ENCODE data around the gene TMEM59L. TPM values are rescaled to one million over a fixed set of nuclear protein-coding genes. Genes with fewer than 3 reads are reported as not detected.

The TMEM59L gene
- total and polyA plus RNA-seq, 3 donors from 2014 or later, result 4.3 to 7.0 (median 4.5) TPM

DNA sequence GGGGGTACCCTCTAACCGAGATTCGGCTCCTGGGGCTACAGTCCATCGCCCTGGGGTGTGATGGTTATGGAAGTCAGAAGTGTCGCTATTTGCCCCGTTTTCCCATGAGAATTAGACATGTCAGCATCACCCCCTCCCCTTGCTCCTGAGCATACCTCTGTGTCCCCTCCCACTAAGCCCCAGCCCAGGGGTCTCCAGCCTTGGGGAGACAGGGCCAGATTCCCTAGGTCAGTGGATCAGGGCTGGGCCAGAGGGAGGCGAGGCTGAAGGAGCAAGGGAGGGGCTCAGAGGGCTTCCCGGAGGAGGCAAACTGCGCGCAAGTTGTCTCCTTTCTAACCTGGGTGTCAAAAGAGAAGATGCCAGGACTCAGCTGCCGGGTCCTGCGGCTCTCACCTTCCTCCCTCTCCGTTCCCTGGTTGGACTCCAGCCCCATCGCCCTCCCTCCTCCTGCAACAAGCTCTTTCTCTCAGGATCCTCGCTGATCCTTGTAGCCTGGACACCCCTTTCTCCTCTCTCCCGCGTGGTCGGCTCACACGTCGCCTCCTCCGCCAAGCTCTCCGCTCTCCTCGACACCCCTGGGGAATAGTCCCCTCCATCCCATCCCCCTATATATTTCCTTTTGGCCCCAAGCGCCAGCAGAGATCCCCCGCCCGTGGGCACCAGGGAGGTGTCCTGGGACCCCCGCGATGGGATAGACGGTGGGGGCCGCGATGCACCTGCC, 459 bp upstream of the TMEM59L start:
- WGBS, 2 donors, result 0 to 1% methylated on average over 21 to 27 of the region's 30 CpGs
- peaks cover 13% of the 10 kb centered on the region for H3K4me1 ChIP-seq
- no peak for DNase-seq
- no peak overlapping the region for H3K27ac ChIP-seq
- H3K36me3 ChIP-seq (ENCODE audit: low read depth, missing control alignments), result no peaks in the 10 kb centered on the region
- no peak overlapping the region for H3K4me3 ChIP-seq
- H3K27me3 ChIP-seq, result no peaks in the 10 kb centered on the region
- TF ChIP-seq POLR2A (IDR thresholded peaks at IDR 0.05), result no peak
- TF ChIP-seq, protein P1, sequence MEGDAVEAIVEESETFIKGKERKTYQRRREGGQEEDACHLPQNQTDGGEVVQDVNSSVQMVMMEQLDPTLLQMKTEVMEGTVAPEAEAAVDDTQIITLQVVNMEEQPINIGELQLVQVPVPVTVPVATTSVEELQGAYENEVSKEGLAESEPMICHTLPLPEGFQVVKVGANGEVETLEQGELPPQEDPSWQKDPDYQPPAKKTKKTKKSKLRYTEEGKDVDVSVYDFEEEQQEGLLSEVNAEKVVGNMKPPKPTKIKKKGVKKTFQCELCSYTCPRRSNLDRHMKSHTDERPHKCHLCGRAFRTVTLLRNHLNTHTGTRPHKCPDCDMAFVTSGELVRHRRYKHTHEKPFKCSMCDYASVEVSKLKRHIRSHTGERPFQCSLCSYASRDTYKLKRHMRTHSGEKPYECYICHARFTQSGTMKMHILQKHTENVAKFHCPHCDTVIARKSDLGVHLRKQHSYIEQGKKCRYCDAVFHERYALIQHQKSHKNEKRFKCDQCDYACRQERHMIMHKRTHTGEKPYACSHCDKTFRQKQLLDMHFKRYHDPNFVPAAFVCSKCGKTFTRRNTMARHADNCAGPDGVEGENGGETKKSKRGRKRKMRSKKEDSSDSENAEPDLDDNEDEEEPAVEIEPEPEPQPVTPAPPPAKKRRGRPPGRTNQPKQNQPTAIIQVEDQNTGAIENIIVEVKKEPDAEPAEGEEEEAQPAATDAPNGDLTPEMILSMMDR (IDR thresholded peaks at IDR 0.05), result no peak
- intact Hi-C loops (cut with DNase I; ENCODE audit: low total_unique reads), result no loop called here
- no peaks in the 10 kb centered on the region for H3K9me3 ChIP-seq

DNA sequence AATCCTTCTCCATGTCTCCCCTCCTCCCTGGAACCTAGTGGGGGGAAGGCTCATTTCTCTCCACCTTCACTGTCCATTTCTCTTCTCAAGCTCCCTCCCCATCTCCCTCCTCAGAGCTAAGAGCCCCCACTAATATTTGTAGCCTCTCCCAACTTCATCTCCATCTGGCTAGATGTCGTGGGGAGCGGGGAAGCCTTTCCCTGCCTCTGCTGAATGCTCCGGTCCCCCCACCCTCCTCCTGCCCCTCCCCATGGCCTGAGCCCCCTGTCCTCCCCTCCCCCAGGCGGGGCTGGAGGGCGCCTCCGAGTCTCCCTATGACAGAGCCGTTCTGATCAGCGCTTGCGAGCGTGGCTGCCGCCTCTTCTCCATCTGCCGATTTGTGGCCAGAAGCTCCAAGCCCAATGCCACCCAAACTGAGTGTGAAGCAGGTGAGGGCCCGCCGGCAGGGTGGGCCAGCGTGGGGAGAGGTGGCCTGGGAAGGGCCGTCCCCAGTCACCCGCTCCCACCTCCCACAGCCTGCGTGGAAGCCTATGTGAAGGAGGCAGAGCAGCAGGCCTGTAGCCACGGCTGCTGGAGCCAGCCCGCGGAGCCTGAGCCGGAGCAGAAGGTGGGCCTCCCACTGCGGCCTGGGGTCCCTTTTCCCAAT, 1.0 kb downstream of the TMEM59L start:
- WGBS, 2 donors, result 44% methylated on average over 9 to 22 of the region's 23 CpGs
- Histone ChIP-seq H3K27ac (no peak overlapping the region), H3K4me1 (peaks cover 7% of the 10 kb centered on the region), H3K4me3 (no peak overlapping the region), H3K27me3 (no peaks in the 10 kb centered on the region), H3K36me3 (ENCODE audit: low read depth, missing control alignments) (no peaks in the 10 kb centered on the region), H3K9me3 (no peaks in the 10 kb centered on the region)
- TF ChIP-seq, protein P1 (IDR thresholded peaks at IDR 0.05), result no peak
- no peak for TF ChIP-seq POLR2A (IDR thresholded peaks at IDR 0.05)
- DNase-seq, result no peak
- intact Hi-C loops (cut with DNase I; ENCODE audit: low total_unique reads), result no loop called here

DNA sequence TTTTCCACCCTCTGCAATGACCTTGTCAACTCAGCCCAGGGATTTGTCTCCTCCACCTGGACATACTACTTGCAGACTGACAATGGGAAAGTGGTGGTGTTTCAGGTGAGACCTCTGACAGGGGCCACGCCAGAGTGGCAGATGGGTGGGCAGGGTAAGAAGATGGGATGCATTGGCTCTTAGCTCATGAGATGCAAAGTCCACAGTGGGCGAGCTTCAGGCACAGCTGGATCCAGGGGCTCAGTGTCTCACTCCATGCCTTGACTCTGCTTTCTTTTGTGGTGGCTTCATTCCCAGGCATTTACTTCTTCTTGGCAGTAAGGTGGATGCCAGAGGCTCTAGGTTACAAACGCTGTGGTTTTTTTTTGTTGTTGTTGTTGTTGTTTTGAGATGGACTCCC, 3.4 kb downstream of the TMEM59L start:
- H3K27me3 ChIP-seq, result no peaks in the 10 kb centered on the region
- H3K36me3 ChIP-seq (ENCODE audit: low read depth, missing control alignments), result no peaks in the 10 kb centered on the region
- no peak for DNase-seq
- no peak for TF ChIP-seq POLR2A (IDR thresholded peaks at IDR 0.05)
- TF ChIP-seq, protein P1 (IDR thresholded peaks at IDR 0.05), result no peak
- no peaks in the 10 kb centered on the region for H3K9me3 ChIP-seq
- H3K4me3 ChIP-seq, result no peak overlapping the region
- intact Hi-C loops (cut with DNase I; ENCODE audit: low total_unique reads), result no loop called here
- no peak overlapping the region for H3K27ac ChIP-seq
- 86 to 98% methylated on average over 3 of the region's 3 CpGs for WGBS, 2 donors
- H3K4me1 ChIP-seq, result peaks cover 7% of the 10 kb centered on the region

DNA sequence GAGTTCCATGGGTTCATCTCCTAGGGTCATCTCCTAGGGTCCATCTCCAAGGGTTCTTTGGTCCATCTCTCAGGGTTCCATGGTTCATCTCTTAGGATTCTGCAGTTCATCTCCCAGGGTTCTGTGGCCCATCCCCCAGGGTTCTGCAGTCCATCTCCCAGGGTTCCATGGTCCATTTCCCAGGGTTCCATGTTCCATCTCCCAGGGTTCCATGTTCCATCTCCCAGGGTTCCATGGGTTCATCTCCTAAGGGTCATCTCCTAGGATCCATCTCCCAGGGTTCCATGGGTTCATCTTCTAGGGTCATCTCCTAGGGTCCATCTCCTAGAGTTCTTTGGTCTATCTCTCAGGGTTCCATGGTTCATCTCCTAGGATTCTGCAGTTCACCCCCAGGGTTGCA, 4.9 kb downstream of the TMEM59L start:
- H3K4me1 ChIP-seq, result no peaks in the 10 kb centered on the region
- no peak for DNase-seq
- H3K27me3 ChIP-seq, result no peaks in the 10 kb centered on the region
- intact Hi-C loops (cut with DNase I; ENCODE audit: low total_unique reads), result no loop called here
- H3K9me3 ChIP-seq, result no peaks in the 10 kb centered on the region
- no peak overlapping the region for H3K27ac ChIP-seq
- H3K4me3 ChIP-seq, result no peak overlapping the region
- TF ChIP-seq, protein P1 (IDR thresholded peaks at IDR 0.05), result no peak
- TF ChIP-seq POLR2A (IDR thresholded peaks at IDR 0.05), result no peak
- no peaks in the 10 kb centered on the region for H3K36me3 ChIP-seq (ENCODE audit: low read depth, missing control alignments)

DNA sequence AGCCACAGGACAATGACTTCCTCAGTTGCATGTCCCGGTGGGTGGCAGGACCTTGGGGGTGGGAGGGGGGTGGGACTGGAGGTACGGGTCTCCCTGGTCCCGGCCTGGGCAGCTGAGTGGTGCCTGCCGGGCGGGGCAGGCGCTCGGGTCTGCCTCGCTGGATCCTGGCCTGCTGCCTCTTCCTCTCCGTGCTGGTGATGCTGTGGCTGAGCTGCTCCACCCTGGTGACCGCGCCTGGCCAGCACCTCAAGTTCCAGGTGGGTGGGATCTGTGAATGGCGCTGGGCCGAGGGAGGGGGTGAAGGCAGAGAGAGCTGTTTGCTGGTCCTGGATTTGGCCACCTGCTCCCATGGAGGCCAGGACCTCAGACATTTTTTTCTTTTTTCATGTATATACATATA, 5.6 kb downstream of the TMEM59L start:
- Histone ChIP-seq H3K4me3 (no peak overlapping the region), H3K27me3 (no peaks in the 10 kb centered on the region)
- no peak for DNase-seq

More for the DNA sequence above, 5.6 kb downstream of the TMEM59L start:
- Histone ChIP-seq H3K9me3 (no peaks in the 10 kb centered on the region), H3K4me1 (no peaks in the 10 kb centered on the region), H3K36me3 (ENCODE audit: low read depth, missing control alignments) (no peaks in the 10 kb centered on the region), H3K27ac (no peak overlapping the region)
- intact Hi-C loops (cut with DNase I; ENCODE audit: low total_unique reads), result no loop called here
- TF ChIP-seq, protein P1 (IDR thresholded peaks at IDR 0.05), result no peak
- TF ChIP-seq POLR2A (IDR thresholded peaks at IDR 0.05), result no peak
- WGBS, 2 donors, result 97 to 99% methylated on average over 13 of the region's 13 CpGs
